Stimulated activated CD4-positive, alpha-beta T cell treated with anti-CD3 and anti-CD28 coated beads, Interleukin-1b, Interleukin-23, amount 100 ng/mL, for 48 hours (primary cell): ENCODE data around the gene NPB.

Experiments used
- DNase-seq: peaks from one replicate; pipeline ENCODE4 v3.0.0-alpha.2; 2020

NPB gene

GRCh38 chr17:81902023-81902652, at the start of gene NPB:
Gene NPB, plus strand, starts transcription at chr17:81902238. Its CDS starts 40 bp downstream, at chr17:81902278.
- DNase-seq = no peak

- DNase-seq = no peak
These were observed 46.9 kb upstream of the NPB start for GRCh38 chr17:81854974-81855774.

- no peak for DNase-seq
These were observed 43.7 kb upstream of the NPB start for GRCh38 chr17:81858170-81858966.

- DNase-seq = no peak
These were observed 42.8 kb upstream of the NPB start for GRCh38 chr17:81858967-81859905.

- no peak for DNase-seq
These were observed 41.9 kb upstream of the NPB start, which contains the start of gene P4HB for GRCh38 chr17:81859906-81860755. Gene P4HB, minus strand, starts transcription at chr17:81860535. Its CDS starts 64 bp downstream, at chr17:81860471.

- DNase-seq = peak; percentile 99
These were observed 41.1 kb upstream of the NPB start for GRCh38 chr17:81860756-81861568.

- DNase-seq = no peak
These were observed 38.8 kb upstream of the NPB start for GRCh38 chr17:81863123-81863675.

- no peak for DNase-seq
These were observed 37.9 kb upstream of the NPB start for GRCh38 chr17:81863833-81864768.

GRCh38 chr17:81865358-81865732, 36.7 kb upstream of the NPB start:
- no peak for DNase-seq

GRCh38 chr17:81865733-81866439, 36.2 kb upstream of the NPB start:
- peak; percentile 19 for DNase-seq

- no peak for DNase-seq
These were observed 35.4 kb upstream of the NPB start for GRCh38 chr17:81866440-81867169.

GRCh38 chr17:81867170-81867990, 34.7 kb upstream of the NPB start:
- no peak for DNase-seq

GRCh38 chr17:81867991-81868673, 33.9 kb upstream of the NPB start:
- DNase-seq = no peak

- no peak for DNase-seq
These were observed 33.3 kb upstream of the NPB start for GRCh38 chr17:81868674-81869220.
